HG03025 (cell line): ENCODE measurements around the gene CD248.
"Not testable (repeated sequence)": the region's sequence is repeated elsewhere in the genome, so short reads cannot be mapped to it uniquely, and the experiment has no call there.

ENCODE experiments used
- ATAC-seq: cut with Tn5 transposase; IDR thresholded peaks from one replicate; pipeline ENCODE4 v1.9.1; 2021; ENCODE audit warnings: mild to moderate bottlenecking, moderate library complexity; ENCODE audit not compliant: unreplicated experiment, low FRiP score

Gene CD248

GRCh38 chr11:66316849-66317251 lies at the start of gene CD248:
Gene CD248 (minus strand): TSS chr11:66317044. CDS start chr11:66317027, 17 bp downstream.
- ATAC-seq: no peak

- ATAC-seq: no peak
Observed at GRCh38 chr11:66365711-66366619, 49.1 kb upstream of the CD248 start.

GRCh38 chr11:66365166-66365565 lies 48.3 kb upstream of the CD248 start:
- ATAC-seq: no peak

- no peak for ATAC-seq
Observed at GRCh38 chr11:66363805-66364535, 47.1 kb upstream of the CD248 start.

GRCh38 chr11:66363187-66363601 lies 46.4 kb upstream of the CD248 start:
- no peak for ATAC-seq

- ATAC-seq: no peak
Observed at GRCh38 chr11:66362481-66363147, 45.8 kb upstream of the CD248 start.

GRCh38 chr11:66361502-66361941 lies 44.7 kb upstream of the CD248 start:
- ATAC-seq: no peak

GRCh38 chr11:66360406-66361073 lies 43.7 kb upstream of the CD248 start:
- no peak for ATAC-seq

- ATAC-seq: no peak
Observed at GRCh38 chr11:66359662-66360087, 42.8 kb upstream of the CD248 start.

GRCh38 chr11:66350560-66351235 lies 33.9 kb upstream of the CD248 start:
- ATAC-seq: not testable (repeated sequence)

- ATAC-seq: no peak
Observed at GRCh38 chr11:66349084-66349386, 32.2 kb upstream of the CD248 start.

GRCh38 chr11:66347425-66348276 lies 30.8 kb upstream of the CD248 start, which contains the start of gene B4GAT1:
Gene B4GAT1 (minus strand): TSS chr11:66347629. CDS start chr11:66347545, 84 bp downstream.
- ATAC-seq: peak; percentile 41

- no peak for ATAC-seq
Observed at GRCh38 chr11:66346476-66347424, 29.9 kb upstream of the CD248 start.

GRCh38 chr11:66345316-66345649 lies 28.4 kb upstream of the CD248 start:
- ATAC-seq: no peak

- peak; percentile 51 for ATAC-seq
Observed at GRCh38 chr11:66344550-66345315, 27.9 kb upstream of the CD248 start, which contains the start of gene BRMS1. Gene BRMS1 (minus strand): TSS chr11:66345104. CDS start chr11:66342234, 2,870 bp downstream.

GRCh38 chr11:66343176-66343575 lies 26.3 kb upstream of the CD248 start:
- no peak for ATAC-seq

GRCh38 chr11:66341502-66342126 lies 24.8 kb upstream of the CD248 start:
- ATAC-seq: no peak
